ENCODE measurements around the gene DUSP21. TPM values are rescaled to one million over a fixed set of nuclear protein-coding genes. Genes with fewer than 3 reads are reported as not detected.
"Not testable (repeated sequence)": the region's sequence is repeated elsewhere in the genome, so short reads cannot be mapped to it uniquely, and the experiment has no call there.

Gene DUSP21
- total RNA-seq, 3 donors from 2014 or later (not counting 1 experiment from before 2014, with no cell fraction given), result not detected

DNA sequence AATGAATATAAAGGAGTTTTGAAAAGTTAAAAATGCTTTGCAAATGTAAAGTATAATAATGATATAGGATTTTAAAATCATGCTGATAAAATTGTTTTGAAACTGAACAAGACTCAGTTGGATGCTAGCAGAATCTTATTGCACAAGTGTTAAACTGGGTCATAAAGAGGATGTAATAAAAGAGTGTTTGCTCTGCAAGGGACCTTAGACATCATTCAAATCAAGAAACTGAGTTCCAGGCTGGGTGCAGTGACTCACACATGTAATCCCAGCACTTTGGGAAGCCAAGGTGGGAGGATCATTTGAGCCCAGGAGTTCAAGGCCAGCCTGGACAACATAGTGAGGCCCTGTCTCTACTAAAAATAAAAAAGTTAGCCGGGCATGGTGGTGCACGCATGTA lies 27.5 kb upstream of the DUSP21 start:
- H3K36me3 Mint-ChIP-seq, result no peaks in the 10 kb centered on the region
- peaks cover 0 to 4% of the 10 kb centered on the region in 2 donors for H3K27me3 Mint-ChIP-seq (ENCODE audit: low read depth in 2 of 2)
- Histone ChIP-seq H3K9me3 (ENCODE audit: control insufficient read depth, insufficient read depth, low read length) (no peaks in the 10 kb centered on the region), H3K27ac (ENCODE audit: low read length) (no peak overlapping the region), H3K36me3 (ENCODE audit: control insufficient read depth, insufficient read depth, low read length) (no peaks in the 10 kb centered on the region), H3K4me1 (ENCODE audit: control insufficient read depth, insufficient read depth, low read length) (no peaks in the 10 kb centered on the region), H3K27me3 (ENCODE audit: control insufficient read depth, insufficient read depth, low read length) (no peaks in the 10 kb centered on the region), H3K4me3 (ENCODE audit: low read length) (no peak overlapping the region)
- no peaks in the 10 kb centered on the region for H3K4me1 Mint-ChIP-seq
- intact Hi-C loops (cut with micrococcal nuclease), result no loop called here
- ATAC-seq, result no peak
- H3K4me3 Mint-ChIP-seq, result no peak overlapping the region
- TF ChIP-seq, protein P1, sequence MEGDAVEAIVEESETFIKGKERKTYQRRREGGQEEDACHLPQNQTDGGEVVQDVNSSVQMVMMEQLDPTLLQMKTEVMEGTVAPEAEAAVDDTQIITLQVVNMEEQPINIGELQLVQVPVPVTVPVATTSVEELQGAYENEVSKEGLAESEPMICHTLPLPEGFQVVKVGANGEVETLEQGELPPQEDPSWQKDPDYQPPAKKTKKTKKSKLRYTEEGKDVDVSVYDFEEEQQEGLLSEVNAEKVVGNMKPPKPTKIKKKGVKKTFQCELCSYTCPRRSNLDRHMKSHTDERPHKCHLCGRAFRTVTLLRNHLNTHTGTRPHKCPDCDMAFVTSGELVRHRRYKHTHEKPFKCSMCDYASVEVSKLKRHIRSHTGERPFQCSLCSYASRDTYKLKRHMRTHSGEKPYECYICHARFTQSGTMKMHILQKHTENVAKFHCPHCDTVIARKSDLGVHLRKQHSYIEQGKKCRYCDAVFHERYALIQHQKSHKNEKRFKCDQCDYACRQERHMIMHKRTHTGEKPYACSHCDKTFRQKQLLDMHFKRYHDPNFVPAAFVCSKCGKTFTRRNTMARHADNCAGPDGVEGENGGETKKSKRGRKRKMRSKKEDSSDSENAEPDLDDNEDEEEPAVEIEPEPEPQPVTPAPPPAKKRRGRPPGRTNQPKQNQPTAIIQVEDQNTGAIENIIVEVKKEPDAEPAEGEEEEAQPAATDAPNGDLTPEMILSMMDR (IDR thresholded peaks at IDR 0.05), result no peak
- no peak overlapping the region for H3K27ac Mint-ChIP-seq
- DNase-seq, result no peak
- WGBS (ENCODE audit: insufficient coverage), result 89% methylated on average over 2 of the region's 2 CpGs
- H3K9me3 Mint-ChIP-seq, result no peaks in the 10 kb centered on the region

DNA sequence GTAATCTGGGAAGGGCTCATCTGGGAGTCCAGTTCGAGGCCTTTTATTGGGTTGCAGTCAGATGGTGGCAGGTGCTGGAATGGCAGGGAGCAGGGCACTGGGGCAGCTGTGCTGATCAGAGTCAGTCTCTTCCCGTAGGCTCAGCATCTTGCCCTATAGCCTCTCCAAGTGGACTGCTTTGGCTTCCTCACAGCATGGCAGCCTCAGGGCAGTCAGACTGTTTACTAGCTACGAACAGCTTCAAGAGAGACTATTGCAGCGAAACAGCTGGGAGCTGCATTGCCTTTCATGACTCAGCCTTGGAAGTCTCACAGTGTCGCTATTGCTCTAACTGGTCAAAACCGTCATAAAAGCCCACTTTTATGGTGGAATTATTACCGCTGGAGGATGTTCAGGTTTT lies 26.8 kb upstream of the DUSP21 start:
- H3K4me1 Mint-ChIP-seq, result no peaks in the 10 kb centered on the region
- no peak for ATAC-seq
- H3K4me3 Mint-ChIP-seq, result no peak overlapping the region
- Histone ChIP-seq H3K36me3 (ENCODE audit: control insufficient read depth, insufficient read depth, low read length) (no peaks in the 10 kb centered on the region), H3K9me3 (ENCODE audit: control insufficient read depth, insufficient read depth, low read length) (no peaks in the 10 kb centered on the region), H3K27ac (ENCODE audit: low read length) (no peak overlapping the region), H3K4me3 (ENCODE audit: low read length) (no peak overlapping the region), H3K4me1 (ENCODE audit: control insufficient read depth, insufficient read depth, low read length) (no peaks in the 10 kb centered on the region), H3K27me3 (ENCODE audit: control insufficient read depth, insufficient read depth, low read length) (no peaks in the 10 kb centered on the region)
- intact Hi-C loops (cut with micrococcal nuclease), result no loop called here
- TF ChIP-seq, protein P1 (IDR thresholded peaks at IDR 0.05), result no peak
- DNase-seq, result no peak
- no peaks in the 10 kb centered on the region for H3K9me3 Mint-ChIP-seq
- peaks cover 0 to 4% of the 10 kb centered on the region in 2 donors for H3K27me3 Mint-ChIP-seq (ENCODE audit: low read depth in 2 of 2)
- 95% methylated on average over 7 of the region's 7 CpGs for WGBS (ENCODE audit: insufficient coverage)
- no peaks in the 10 kb centered on the region for H3K36me3 Mint-ChIP-seq
- H3K27ac Mint-ChIP-seq, result no peak overlapping the region

DNA sequence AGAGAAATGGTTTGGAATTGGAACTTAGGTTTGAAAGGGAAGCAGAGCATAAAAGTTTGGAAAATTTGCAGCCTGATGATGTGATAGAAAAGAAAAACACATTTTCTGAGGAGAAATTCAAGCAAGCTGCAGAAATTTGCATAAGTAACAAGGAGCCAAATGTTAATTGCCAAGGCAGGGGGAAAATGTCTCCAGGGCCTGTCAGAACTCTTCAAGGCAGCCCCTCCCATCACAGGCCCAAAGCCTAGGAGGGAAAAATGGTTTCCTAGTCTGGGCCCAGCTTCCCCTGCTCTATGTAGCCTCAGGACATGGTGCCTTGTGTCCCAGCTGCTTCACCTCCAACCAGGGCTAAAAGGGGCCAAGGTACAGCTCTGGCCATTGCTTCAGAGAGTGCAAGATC lies 21.2 kb upstream of the DUSP21 start:
- Histone ChIP-seq H3K36me3 (ENCODE audit: control insufficient read depth, insufficient read depth, low read length) (no peaks in the 10 kb centered on the region), H3K27me3 (ENCODE audit: control insufficient read depth, insufficient read depth, low read length) (no peaks in the 10 kb centered on the region), H3K27ac (ENCODE audit: low read length) (no peak overlapping the region), H3K4me3 (ENCODE audit: low read length) (no peak overlapping the region), H3K4me1 (ENCODE audit: control insufficient read depth, insufficient read depth, low read length) (no peaks in the 10 kb centered on the region), H3K9me3 (ENCODE audit: control insufficient read depth, insufficient read depth, low read length) (no peaks in the 10 kb centered on the region)
- no peak for ATAC-seq
- DNase-seq, result no peak
- intact Hi-C loops (cut with micrococcal nuclease), result no loop called here
- Mint-ChIP-seq H3K9me3 (no peaks in the 10 kb centered on the region), H3K4me3 (no peak overlapping the region), H3K4me1 (no peaks in the 10 kb centered on the region), H3K36me3 (no peaks in the 10 kb centered on the region), H3K27ac (no peak overlapping the region), H3K27me3 (ENCODE audit: low read depth in 2 of 2) (no peaks in the 10 kb centered on the region)
- TF ChIP-seq, protein P1 (IDR thresholded peaks at IDR 0.05), result no peak

DNA sequence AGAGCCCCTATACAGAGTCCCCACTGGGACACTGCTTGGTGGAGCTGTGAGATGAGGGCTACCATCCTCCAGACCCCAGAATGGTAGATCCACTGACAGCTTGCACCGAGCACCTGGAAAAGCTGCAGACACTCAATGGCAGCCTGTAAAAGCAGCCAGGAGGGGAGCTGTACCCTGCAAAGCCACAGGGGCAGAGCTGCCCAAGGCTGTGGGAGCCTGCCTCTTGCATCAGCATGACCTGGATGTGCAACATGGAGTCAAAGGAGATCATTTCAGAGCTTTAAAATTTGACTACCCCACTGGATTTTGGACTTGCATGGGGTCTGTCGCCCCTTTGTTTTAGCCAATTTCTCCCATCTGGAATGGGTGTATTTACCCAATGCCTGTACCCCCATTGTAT lies 20.6 kb upstream of the DUSP21 start:
- H3K4me3 Mint-ChIP-seq; H3K4me1 ChIP-seq (ENCODE audit: control insufficient read depth, insufficient read depth, low read length); ATAC-seq; DNase-seq; H3K27ac ChIP-seq (ENCODE audit: low read length); H3K9me3 ChIP-seq (ENCODE audit: control insufficient read depth, insufficient read depth, low read length); H3K9me3 Mint-ChIP-seq; H3K36me3 ChIP-seq (ENCODE audit: control insufficient read depth, insufficient read depth, low read length); H3K4me1 Mint-ChIP-seq; H3K27me3 ChIP-seq (ENCODE audit: control insufficient read depth, insufficient read depth, low read length); H3K27me3 Mint-ChIP-seq (ENCODE audit: low read depth in 2 of 2); intact Hi-C loops (cut with micrococcal nuclease); H3K36me3 Mint-ChIP-seq; H3K27ac Mint-ChIP-seq; H3K4me3 ChIP-seq (ENCODE audit: low read length): not testable (repeated sequence)
- 89% methylated on average over 2 of the region's 2 CpGs for WGBS (ENCODE audit: insufficient coverage)

All from natural killer cell (primary cell).